Calu3 (cell line): ENCODE data around the gene KLC1. TPM values are rescaled to one million over a fixed set of nuclear protein-coding genes. Genes with fewer than 3 reads are reported as not detected.

Source experiments
- BruUV-seq: library from RNA; stranded (reverse); fragments of 400-500 nt; replicated peaks from 2 replicates; lab custom pipeline; 2021; lab: Mats Ljungman, UMichigan
- CTCF ChIA-PET: fragments of 300-600 bp; sonication (Branson Sonifier 250); formaldehyde crosslinking; loops from one replicate; lab custom pipeline; 2022; ENCODE audit warnings: antibody characterized with exemption; lab: Charles Lee
- DNase-seq: peaks from one replicate; pipeline ENCODE4 v3.0.0; 2022
- H3K27ac Mint-ChIP-seq: one replicate; pipeline ENCODE4 v1.8.0; 2022; ENCODE audit warnings: mixed read lengths; ENCODE audit not compliant: unreplicated experiment
- H3K27me3 Mint-ChIP-seq: one replicate; pipeline ENCODE4 v1.8.0; 2022; ENCODE audit warnings: mixed read lengths; ENCODE audit not compliant: unreplicated experiment
- H3K36me3 Mint-ChIP-seq: one replicate; pipeline ENCODE4 v1.8.0; 2022; ENCODE audit warnings: mild to moderate bottlenecking, moderate library complexity, mixed read lengths; ENCODE audit not compliant: insufficient read depth, unreplicated experiment
- H3K4me1 Mint-ChIP-seq: one replicate; pipeline ENCODE4 v1.8.0; 2022; ENCODE audit warnings: mild to moderate bottlenecking, low read depth, mixed read lengths; ENCODE audit not compliant: unreplicated experiment
- H3K4me3 Mint-ChIP-seq: one replicate; pipeline ENCODE4 v1.8.0; 2022; ENCODE audit warnings: mild to moderate bottlenecking, low read depth, moderate library complexity, mixed read lengths; ENCODE audit not compliant: unreplicated experiment
- H3K9me3 Mint-ChIP-seq: one replicate; pipeline ENCODE4 v1.8.0; 2022; ENCODE audit warnings: low read depth, mixed read lengths; ENCODE audit not compliant: unreplicated experiment
- CTCF ChIP-seq: fragments of 200-600 bp; IDR thresholded peaks from one replicate; pipeline ENCODE4 v1.8.0; 2022; ENCODE audit warnings: antibody characterized with exemption; ENCODE audit not compliant: unreplicated experiment
- intact Hi-C: fragments of 100-400 bp; cut with micrococcal nuclease; formaldehyde crosslinking; loops from one replicate; pipeline ENCODE4 v1.10.0; 2022; ENCODE audit not compliant: unreplicated experiment
- total RNA-seq: library from RNA; stranded (reverse); gene quantifications from 2 replicates; pipeline ENCODE4 v1.2.3, GENCODE V29; 2022

Gene KLC1
- total RNA-seq, 1 experiment from 2014 or later = 124 TPM

- DNase-seq = no peak
- CTCF ChIA-PET = interaction anchor here (0.9 kb wide), 1 partner anchor 13 kb away, joined by 4 read pairs; no protein-coding TSS in a partner anchor
- Mint-ChIP-seq H3K27ac (peak overlapping the region; percentile 37), H3K9me3 (no peaks in the 10 kb centered on the region), H3K4me1 (no peaks in the 10 kb centered on the region), H3K27me3 (no peaks in the 10 kb centered on the region), H3K4me3 (no peak overlapping the region), H3K36me3 (peaks cover 66% of the 10 kb centered on the region)
- TF ChIP-seq CTCF = no peak
- no TSS peak for BruUV-seq
- intact Hi-C loops = no loop called here
Measured at GRCh38 chr14:103699901-103700752, 71.1 kb downstream of the KLC1 start.

- H3K36me3 Mint-ChIP-seq = peaks cover 66% of the 10 kb centered on the region
- no peak for TF ChIP-seq CTCF
- H3K4me3 Mint-ChIP-seq = no peak overlapping the region
- intact Hi-C loops = no loop called here
- CTCF ChIA-PET = interaction anchor here (0.9 kb wide), 1 partner anchor 13 kb away, joined by 4 read pairs; no protein-coding TSS in a partner anchor
- no TSS peak for BruUV-seq
- no peak for DNase-seq
- no peaks in the 10 kb centered on the region for H3K27me3 Mint-ChIP-seq
- no peak overlapping the region for H3K27ac Mint-ChIP-seq
- H3K9me3 Mint-ChIP-seq = no peaks in the 10 kb centered on the region
- H3K4me1 Mint-ChIP-seq = no peaks in the 10 kb centered on the region
Measured at GRCh38 chr14:103700753-103701490, 71.9 kb downstream of the KLC1 start.

- H3K4me3 Mint-ChIP-seq = no peak overlapping the region
Measured at GRCh38 chr14:103702095-103702494, 73.1 kb downstream of the KLC1 start.

More at GRCh38 chr14:103702095-103702494, 73.1 kb downstream of the KLC1 start:
- no TSS peak for BruUV-seq
- CTCF ChIA-PET = interaction anchor here (0.5 to 0.6 kb wide), 2 partner anchors 84 to 307 kb away, joined by 3 to 4 read pairs; no protein-coding TSS in a partner anchor
- DNase-seq = no peak
- no peaks in the 10 kb centered on the region for H3K9me3 Mint-ChIP-seq
- no peaks in the 10 kb centered on the region for H3K4me1 Mint-ChIP-seq
- H3K27me3 Mint-ChIP-seq = no peaks in the 10 kb centered on the region
- no peak overlapping the region for H3K27ac Mint-ChIP-seq
- intact Hi-C loops = no loop called here
- peaks cover 61% of the 10 kb centered on the region for H3K36me3 Mint-ChIP-seq
- no peak for TF ChIP-seq CTCF
